OCI-LY1 (cell line): ENCODE measurements around the gene SPATA46.

Experiments used
- EZH2 ChIP-seq: fragments of 200-600 bp; sonication (generic), shearing (Covaris generic); IDR thresholded peaks from 2 replicates; pipeline ENCODE4 v1.8.0; 2017; ENCODE audit warnings: borderline replicate concordance, mixed run types, mild to moderate bottlenecking, antibody characterized with exemption, low read length, moderate library complexity, mixed read lengths
- TF ChIP-seq, protein P1 (sequence below): fragments of 200-600 bp; sonication (generic), shearing (Covaris generic); IDR thresholded peaks from 2 replicates; pipeline ENCODE4 v1.5.1; 2017; ENCODE audit warnings: mild to moderate bottlenecking, antibody characterized with exemption, low read length, moderate library complexity, mixed read lengths

DNA sequence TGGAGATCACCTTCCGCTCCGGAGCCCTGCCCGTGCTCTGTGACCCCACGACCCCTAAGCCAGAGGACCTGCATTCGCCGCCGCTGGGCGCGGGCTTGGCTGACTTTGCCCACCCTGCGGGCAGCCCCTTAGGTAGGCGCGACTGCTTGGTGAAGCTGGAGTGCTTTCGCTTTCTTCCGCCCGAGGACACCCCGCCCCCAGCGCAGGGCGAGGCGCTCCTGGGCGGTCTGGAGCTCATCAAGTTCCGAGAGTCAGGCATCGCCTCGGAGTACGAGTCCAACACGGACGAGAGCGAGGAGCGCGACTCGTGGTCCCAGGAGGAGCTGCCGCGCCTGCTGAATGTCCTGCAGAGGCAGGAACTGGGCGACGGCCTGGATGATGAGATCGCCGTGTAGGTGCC, 9.6 kb downstream of the SPATA46 start:
- TF ChIP-seq, protein P1, sequence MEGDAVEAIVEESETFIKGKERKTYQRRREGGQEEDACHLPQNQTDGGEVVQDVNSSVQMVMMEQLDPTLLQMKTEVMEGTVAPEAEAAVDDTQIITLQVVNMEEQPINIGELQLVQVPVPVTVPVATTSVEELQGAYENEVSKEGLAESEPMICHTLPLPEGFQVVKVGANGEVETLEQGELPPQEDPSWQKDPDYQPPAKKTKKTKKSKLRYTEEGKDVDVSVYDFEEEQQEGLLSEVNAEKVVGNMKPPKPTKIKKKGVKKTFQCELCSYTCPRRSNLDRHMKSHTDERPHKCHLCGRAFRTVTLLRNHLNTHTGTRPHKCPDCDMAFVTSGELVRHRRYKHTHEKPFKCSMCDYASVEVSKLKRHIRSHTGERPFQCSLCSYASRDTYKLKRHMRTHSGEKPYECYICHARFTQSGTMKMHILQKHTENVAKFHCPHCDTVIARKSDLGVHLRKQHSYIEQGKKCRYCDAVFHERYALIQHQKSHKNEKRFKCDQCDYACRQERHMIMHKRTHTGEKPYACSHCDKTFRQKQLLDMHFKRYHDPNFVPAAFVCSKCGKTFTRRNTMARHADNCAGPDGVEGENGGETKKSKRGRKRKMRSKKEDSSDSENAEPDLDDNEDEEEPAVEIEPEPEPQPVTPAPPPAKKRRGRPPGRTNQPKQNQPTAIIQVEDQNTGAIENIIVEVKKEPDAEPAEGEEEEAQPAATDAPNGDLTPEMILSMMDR, result no peak
- TF ChIP-seq EZH2, result no peak
